DND-41 (cell line): ENCODE measurements around the gene GK.
"Not testable (repeated sequence)": the region's sequence is repeated elsewhere in the genome, so short reads cannot be mapped to it uniquely, and the experiment has no call there.

ENCODE experiments used
- ATAC-seq: fragments of 200-7000 bp; cut with Tn5 transposase; 3 replicates; pipeline ENCODE4 v1.9.1; 2021; ENCODE audit warnings: low read depth; ENCODE audit not compliant: insufficient read depth
- DNase-seq: peaks from one replicate; pipeline ENCODE4 v3.0.0-alpha.2; 2020
- H2AFZ ChIP-seq: 2 replicates; pipeline ENCODE4 v1.6.0; 2012; ENCODE audit warnings: low read depth, low read length
- H3K27ac ChIP-seq: 2 replicates; pipeline ENCODE4 v1.5.1; 2012; ENCODE audit warnings: low read length, inconsistent platforms
- H3K27me3 ChIP-seq: fragments of 200-600 bp; sonication (generic); 2 replicates; pipeline ENCODE4 v1.6.0; 2012; ENCODE audit warnings: low read length, mild to moderate bottlenecking, inconsistent platforms; ENCODE audit not compliant: insufficient read depth, poor library complexity
- H3K36me3 ChIP-seq: 2 replicates; pipeline ENCODE4 v1.5.1; 2012; ENCODE audit warnings: low read length, inconsistent platforms; ENCODE audit not compliant: insufficient read depth
- H3K4me1 ChIP-seq: 2 replicates; pipeline ENCODE4 v1.5.1; 2012; ENCODE audit warnings: mild to moderate bottlenecking, low read length; ENCODE audit not compliant: insufficient read depth
- H3K4me2 ChIP-seq: 2 replicates; pipeline ENCODE4 v1.6.0; 2012; ENCODE audit warnings: mild to moderate bottlenecking, moderate library complexity, low read length, inconsistent platforms; ENCODE audit not compliant: insufficient read depth
- H3K4me3 ChIP-seq, 2 experiments: fragments of 200-600 bp in 1 of 2; shearing (Covaris generic) in 1 of 2; 2 replicates each; pipeline ENCODE4 v1.5.1; 2012 to 2016; ENCODE audit warnings: inconsistent platforms in 2 of 2, low read length in 2 of 2, mild to moderate bottlenecking in 2 of 2, low read depth in 1 of 2, moderate library complexity in 1 of 2
- H3K79me2 ChIP-seq: 2 replicates; pipeline ENCODE4 v1.6.0; 2012; ENCODE audit warnings: low read length, inconsistent platforms; ENCODE audit not compliant: insufficient read depth
- H3K9ac ChIP-seq: 2 replicates; pipeline ENCODE4 v1.6.0; 2012; ENCODE audit warnings: low read depth, mild to moderate bottlenecking, inconsistent platforms, low read length, moderate library complexity
- H3K9me3 ChIP-seq: 2 replicates; pipeline ENCODE4 v1.5.1; 2012; ENCODE audit warnings: low read length, moderate library complexity, mild to moderate bottlenecking, inconsistent platforms; ENCODE audit not compliant: insufficient read depth, severe bottlenecking
- H4K20me1 ChIP-seq: 2 replicates; pipeline ENCODE4 v1.6.0; 2012; ENCODE audit warnings: low read length; ENCODE audit not compliant: insufficient read depth
- EZH2 ChIP-seq: IDR thresholded peaks from 3 replicates; pipeline ENCODE4 v1.6.1; 2012; ENCODE audit warnings: borderline replicate concordance, low read depth, mild to moderate bottlenecking, moderate library complexity, low read length, inconsistent platforms; ENCODE audit not compliant: severe bottlenecking
- TF ChIP-seq, protein P1 (sequence below): IDR thresholded peaks from 2 replicates; pipeline ENCODE4 v1.5.1; 2012; ENCODE audit warnings: borderline replicate concordance, low read length, moderate library complexity, mild to moderate bottlenecking; ENCODE audit not compliant: poor library complexity, severe bottlenecking; ENCODE audit errors: extremely low read depth

Gene GK

DNA sequence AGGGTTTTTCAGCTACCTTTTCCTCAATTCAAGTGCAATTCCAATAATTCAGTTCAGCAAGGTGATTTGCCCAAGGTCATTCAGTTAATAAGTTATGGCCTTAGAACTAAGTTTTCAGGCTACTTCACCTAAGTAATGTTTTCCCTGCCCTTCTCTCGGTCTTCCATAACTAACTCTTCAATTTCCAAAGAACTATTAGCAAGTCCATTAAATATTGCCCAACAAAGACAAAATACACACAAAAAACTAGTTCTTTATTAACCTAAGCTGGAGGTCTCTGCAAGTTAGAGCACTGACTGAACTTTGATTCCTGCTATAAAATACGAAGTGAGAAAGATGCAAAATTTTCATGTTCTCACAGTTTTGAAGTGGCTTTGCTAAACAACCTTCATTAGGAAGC lies 26.8 kb upstream of the GK start:
- Histone ChIP-seq H3K4me2 (no peak overlapping the region), H3K27ac (no peak overlapping the region), H3K79me2 (no peaks in the 10 kb centered on the region), H3K4me1 (no peaks in the 10 kb centered on the region), H3K27me3 (no peaks in the 10 kb centered on the region), H3K9me3 (no peaks in the 10 kb centered on the region), H4K20me1 (no peaks in the 10 kb centered on the region), H3K36me3 (no peaks in the 10 kb centered on the region), H2AFZ (no peak overlapping the region), H3K9ac (no peak overlapping the region), H3K4me3 (no peak overlapping the region)
- TF ChIP-seq, protein P1, sequence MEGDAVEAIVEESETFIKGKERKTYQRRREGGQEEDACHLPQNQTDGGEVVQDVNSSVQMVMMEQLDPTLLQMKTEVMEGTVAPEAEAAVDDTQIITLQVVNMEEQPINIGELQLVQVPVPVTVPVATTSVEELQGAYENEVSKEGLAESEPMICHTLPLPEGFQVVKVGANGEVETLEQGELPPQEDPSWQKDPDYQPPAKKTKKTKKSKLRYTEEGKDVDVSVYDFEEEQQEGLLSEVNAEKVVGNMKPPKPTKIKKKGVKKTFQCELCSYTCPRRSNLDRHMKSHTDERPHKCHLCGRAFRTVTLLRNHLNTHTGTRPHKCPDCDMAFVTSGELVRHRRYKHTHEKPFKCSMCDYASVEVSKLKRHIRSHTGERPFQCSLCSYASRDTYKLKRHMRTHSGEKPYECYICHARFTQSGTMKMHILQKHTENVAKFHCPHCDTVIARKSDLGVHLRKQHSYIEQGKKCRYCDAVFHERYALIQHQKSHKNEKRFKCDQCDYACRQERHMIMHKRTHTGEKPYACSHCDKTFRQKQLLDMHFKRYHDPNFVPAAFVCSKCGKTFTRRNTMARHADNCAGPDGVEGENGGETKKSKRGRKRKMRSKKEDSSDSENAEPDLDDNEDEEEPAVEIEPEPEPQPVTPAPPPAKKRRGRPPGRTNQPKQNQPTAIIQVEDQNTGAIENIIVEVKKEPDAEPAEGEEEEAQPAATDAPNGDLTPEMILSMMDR, result no peak
- TF ChIP-seq EZH2, result no peak
- ATAC-seq (no peak), DNase-seq (no peak)

DNA sequence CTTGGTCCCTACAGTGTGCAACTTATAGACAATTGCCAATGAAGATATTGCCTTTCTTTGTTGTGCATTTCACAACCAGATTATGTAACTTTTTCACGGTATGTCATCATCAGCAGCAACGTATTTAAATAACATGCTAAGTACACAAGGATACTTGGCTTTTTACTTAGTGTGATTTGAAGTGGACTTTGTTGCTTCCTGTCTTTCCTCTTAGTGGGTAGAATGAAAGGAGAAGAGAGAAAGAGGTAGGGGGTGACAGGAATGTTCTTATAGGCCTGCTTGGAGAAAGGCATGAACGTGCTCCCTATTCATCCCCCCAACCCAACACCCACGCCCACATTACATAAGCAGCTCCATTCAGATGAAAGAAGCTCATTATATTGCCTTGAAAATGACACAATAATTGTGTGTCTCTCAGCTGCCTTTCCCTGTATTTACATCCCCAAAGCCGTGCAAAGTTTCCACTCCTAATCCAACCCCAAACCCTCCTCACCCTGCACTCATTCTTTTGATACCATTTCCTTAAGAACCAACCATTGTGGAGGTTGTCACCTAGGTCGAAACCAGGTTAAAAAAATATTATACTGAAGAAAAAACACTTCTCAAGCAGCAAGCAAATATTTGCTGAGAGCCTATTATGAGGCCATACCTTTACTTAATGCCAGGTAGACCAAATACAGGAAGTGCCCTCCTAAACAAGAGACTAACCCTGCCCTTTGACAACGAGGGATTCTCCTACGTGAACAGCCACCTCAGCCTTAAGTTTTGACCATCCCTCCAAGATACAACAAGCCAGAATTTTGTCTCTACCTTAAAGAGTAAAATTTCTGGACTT lies 25.2 kb upstream of the GK start:
- no peak overlapping the region for H3K9ac ChIP-seq
- H3K27me3 ChIP-seq, result no peaks in the 10 kb centered on the region
- no peak overlapping the region for H3K27ac ChIP-seq
- no peaks in the 10 kb centered on the region for H4K20me1 ChIP-seq
- no peak for ATAC-seq
- no peaks in the 10 kb centered on the region for H3K9me3 ChIP-seq
- no peak overlapping the region for H2AFZ ChIP-seq
- H3K4me3 ChIP-seq, result no peak overlapping the region
- DNase-seq, result no peak
- no peaks in the 10 kb centered on the region for H3K4me1 ChIP-seq
- no peaks in the 10 kb centered on the region for H3K79me2 ChIP-seq
- no peak overlapping the region for H3K4me2 ChIP-seq
- no peak for TF ChIP-seq EZH2
- TF ChIP-seq, protein P1, result no peak
- no peaks in the 10 kb centered on the region for H3K36me3 ChIP-seq

DNA sequence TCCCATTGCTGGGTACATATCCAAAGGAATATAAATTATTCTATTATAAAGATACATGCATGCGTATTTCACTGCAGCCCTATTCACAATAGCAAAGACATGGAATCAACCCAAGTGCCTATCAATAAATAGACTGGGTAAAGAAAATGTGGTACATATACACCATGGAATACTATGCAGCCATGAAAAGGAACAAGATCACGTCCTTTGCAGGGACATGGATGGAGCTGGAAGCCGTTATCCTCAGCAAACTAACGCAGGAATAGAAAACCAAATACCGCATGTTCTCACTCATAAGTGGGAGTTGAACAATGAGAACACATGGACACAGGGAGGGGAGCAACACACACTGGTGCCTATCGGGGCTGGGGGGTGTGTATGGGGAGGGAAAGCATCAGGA lies 19.2 kb upstream of the GK start:
- not testable (repeated sequence) for H3K27me3 ChIP-seq, H3K79me2 ChIP-seq, ATAC-seq, H3K9me3 ChIP-seq, H3K36me3 ChIP-seq, H4K20me1 ChIP-seq, H3K4me3 ChIP-seq, H3K4me1 ChIP-seq, H2AFZ ChIP-seq, H3K4me2 ChIP-seq, H3K27ac ChIP-seq, H3K9ac ChIP-seq, DNase-seq

DNA sequence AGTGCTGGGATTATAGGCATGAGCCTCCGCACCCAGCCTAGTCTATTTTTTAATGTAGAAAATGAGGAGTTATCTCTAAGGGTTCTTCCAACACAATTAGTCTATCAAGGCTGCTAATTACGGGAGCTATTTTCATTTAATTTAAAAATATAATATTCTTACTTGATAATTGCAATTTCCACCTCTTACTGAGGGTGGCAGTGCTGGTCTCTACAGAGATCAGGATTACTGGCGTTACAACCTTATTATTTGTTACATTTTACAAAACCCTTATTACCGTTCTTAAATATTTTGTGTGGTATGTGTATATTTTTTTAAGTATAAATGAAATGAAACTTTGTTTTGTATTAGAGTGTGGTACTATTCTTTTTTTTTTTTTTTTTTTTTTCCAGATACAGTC lies 17.6 kb upstream of the GK start:
- no peaks in the 10 kb centered on the region for H3K27me3 ChIP-seq
- no peak overlapping the region for H3K9ac ChIP-seq
- no peaks in the 10 kb centered on the region for H3K36me3 ChIP-seq
- H3K4me1 ChIP-seq, result no peaks in the 10 kb centered on the region
- no peak overlapping the region for H3K27ac ChIP-seq
- H3K4me3 ChIP-seq, result no peak overlapping the region
- H2AFZ ChIP-seq, result no peak overlapping the region
- H3K4me2 ChIP-seq, result no peak overlapping the region
- no peaks in the 10 kb centered on the region for H3K79me2 ChIP-seq
- TF ChIP-seq, protein P1, result peak; percentile 38
- TF ChIP-seq EZH2, result no peak
- no peaks in the 10 kb centered on the region for H4K20me1 ChIP-seq
- DNase-seq, result no peak
- no peak for ATAC-seq
- no peaks in the 10 kb centered on the region for H3K9me3 ChIP-seq
